Measurements from ENCODE around the gene RPL11. TPM values are rescaled to one million over a fixed set of nuclear protein-coding genes. Genes with fewer than 3 reads are reported as not detected.

The RPL11 gene
- 687 and 944 TPM in 2 replicates for total RNA-seq

GRCh38 chr1:23691499-23692307 is at the start of gene RPL11:
RPL11 (plus strand) TSS chr1:23691806; CDS start chr1:23691824, 18 bp downstream.

GRCh38 chr1:23743287-23744152 is 51.9 kb downstream of the RPL11 start, which contains the start of gene ELOA:
ELOA (plus strand) TSS chr1:23743471; CDS start chr1:23743504, 33 bp downstream.

Other genes starting within 250 kb of the RPL11 start
- 12.7 and 15.7 TPM in 2 replicates for gene ASAP3, start 207.6 kb upstream of the RPL11 start, total RNA-seq
- 1.9 and 2.6 TPM in 2 replicates for gene E2F2, start 160.6 kb upstream of the RPL11 start, total RNA-seq
- 400 and 449 TPM in 2 replicates for gene ID3, start 132.3 kb upstream of the RPL11 start, total RNA-seq
- 58.8 and 68.1 TPM in 2 replicates for gene ELOA, start 51.7 kb downstream of the RPL11 start, total RNA-seq
- gene PITHD1, start 86.6 kb downstream of the RPL11 start, total RNA-seq: 24.2 and 30.7 TPM in 2 replicates
- gene LYPLA2, start 99.3 kb downstream of the RPL11 start, total RNA-seq: 166 and 203 TPM in 2 replicates
- 42.9 and 50.6 TPM in 2 replicates for gene GALE, start 108.9 kb downstream of the RPL11 start, total RNA-seq
- gene HMGCL, start 133.6 kb downstream of the RPL11 start, total RNA-seq: 23.1 and 32.7 TPM in 2 replicates
- gene FUCA1, start 176.5 kb downstream of the RPL11 start, total RNA-seq: 11.0 and 12.7 TPM in 2 replicates
- not detected in 2 replicates for gene CNR2, start 221.6 kb downstream of the RPL11 start, total RNA-seq